GM18951 (cell line): ENCODE results near the gene KRT73.

Experiments
- POLR2A ChIP-seq: IDR thresholded peaks from 4 replicates; pipeline ENCODE4 v1.6.1; 2011; ENCODE audit warnings: mild to moderate bottlenecking; ENCODE audit not compliant: insufficient read length, insufficient read depth; ENCODE audit errors: extremely low read depth
- in situ Hi-C: fragments of 300-500 bp; cut with MboI; formaldehyde crosslinking; loops from one replicate; pipeline ENCODE4 v1.12.0; 2022; ENCODE audit warnings: low sequenced_read_pairs, mixed read lengths, inconsistent platforms; ENCODE audit not compliant: unreplicated experiment

KRT73 gene

GRCh38 chr12:52627395-52628110 lies 9.2 kb upstream of the KRT73 start:
- no peak for TF ChIP-seq POLR2A
- in situ Hi-C loops, result no loop called here

- in situ Hi-C loops, result no loop called here
- no peak for TF ChIP-seq POLR2A
Measured at GRCh38 chr12:52622349-52622748, 4.0 kb upstream of the KRT73 start.

GRCh38 chr12:52618866-52619265 lies 507 bp upstream of the KRT73 start:
- in situ Hi-C loops, result no loop called here

GRCh38 chr12:52617403-52617785 lies 965 bp downstream of the KRT73 start:
- in situ Hi-C loops, result no loop called here
- TF ChIP-seq POLR2A, result no peak

More at GRCh38 chr12:52618866-52619265, 507 bp upstream of the KRT73 start:
- no peak for TF ChIP-seq POLR2A

GRCh38 chr12:52616680-52617402 lies 1.5 kb downstream of the KRT73 start:
- TF ChIP-seq POLR2A, result no peak
- in situ Hi-C loops, result no loop called here

- no peak for TF ChIP-seq POLR2A
- in situ Hi-C loops, result no loop called here
Measured at GRCh38 chr12:52615912-52616311, 2.4 kb downstream of the KRT73 start.

GRCh38 chr12:52615208-52615868 lies 3.0 kb downstream of the KRT73 start:
- TF ChIP-seq POLR2A, result no peak
- in situ Hi-C loops, result no loop called here

- no peak for TF ChIP-seq POLR2A
- in situ Hi-C loops, result no loop called here
Measured at GRCh38 chr12:52614381-52615207, 3.8 kb downstream of the KRT73 start.

- in situ Hi-C loops, result no loop called here
- TF ChIP-seq POLR2A, result no peak
Measured at GRCh38 chr12:52613384-52614030, 4.9 kb downstream of the KRT73 start.

- in situ Hi-C loops, result no loop called here
- no peak for TF ChIP-seq POLR2A
Measured at GRCh38 chr12:52612431-52613383, 5.7 kb downstream of the KRT73 start.

GRCh38 chr12:52611080-52611468 lies 7.3 kb downstream of the KRT73 start:
- in situ Hi-C loops, result no loop called here
- no peak for TF ChIP-seq POLR2A
